HEK293 (cell line): ENCODE measurements around the gene MAGI1.

Experiments used
- CTCF ChIA-PET: fragments of 350-600 bp; formaldehyde crosslinking; extraction: SDS; loops from one replicate; lab custom pipeline; 2021; ENCODE audit warnings: antibody characterized with exemption; lab: Yijun Ruan, JAX
- POLR2A ChIA-PET: fragments of 300-600 bp; formaldehyde crosslinking; extraction: SDS; loops from one replicate; lab custom pipeline; 2020; ENCODE audit warnings: antibody characterized with exemption, inconsistent platforms; lab: Yijun Ruan, JAX
- H3K27ac ChIP-seq: fragments of 200-500 bp; sonication (Bioruptor generic); 2 replicates; pipeline ENCODE4 v1.5.1; 2014; ENCODE audit warnings: low read depth, low read length, control low read depth, inconsistent platforms; ENCODE audit errors: extremely low read depth
- H3K36me3 ChIP-seq, 2 experiments: fragments of 200-500 bp in 1 of 2; sonication (Bioruptor generic) in 1 of 2; 1 replicate in 1 of 2; 2 replicates in 1 of 2; pipeline ENCODE4 v1.5.1; 2014 to 2017; ENCODE audit warnings: inconsistent platforms in 2 of 2, low read length in 2 of 2; ENCODE audit not compliant: control insufficient read depth in 2 of 2, insufficient read depth in 1 of 2
- H3K4me1 ChIP-seq: fragments of 200-500 bp; sonication (Bioruptor generic); 2 replicates; pipeline ENCODE4 v1.5.1; 2014; ENCODE audit warnings: mild to moderate bottlenecking, low read length, inconsistent platforms; ENCODE audit not compliant: control insufficient read depth, insufficient read depth
- H3K4me3 ChIP-seq: 2 replicates; pipeline ENCODE4 v1.5.1; 2011; ENCODE audit warnings: low read depth, mild to moderate bottlenecking, control low read depth, low read length, moderate library complexity
- H3K9me3 ChIP-seq: fragments of 200-500 bp; sonication (Bioruptor generic); 2 replicates; pipeline ENCODE4 v1.5.1; 2014; ENCODE audit warnings: low read depth, low read length, inconsistent platforms; ENCODE audit not compliant: control insufficient read depth, insufficient read depth
- FEZF1 ChIP-seq: fragments of 450-650 bp; formaldehyde crosslinking; IDR thresholded peaks from 2 replicates; pipeline ENCODE4 v1.5.1; 2016; ENCODE audit warnings: missing biosample characterization, missing genetic modification characterization
- HOXD13 ChIP-seq: sonication (generic); formaldehyde crosslinking; IDR thresholded peaks from 2 replicates; pipeline ENCODE4 v1.8.0; 2022; ENCODE audit warnings: missing genetic modification reagents, borderline replicate concordance
- KLF1 ChIP-seq: fragments of 450-650 bp; formaldehyde crosslinking; IDR thresholded peaks from 2 replicates; pipeline ENCODE4 v1.5.1; 2016; ENCODE audit warnings: missing biosample characterization, missing genetic modification characterization
- SETDB1 ChIP-seq: IDR thresholded peaks from one replicate; pipeline ENCODE4 v1.6.1; 2017; ENCODE audit warnings: mild to moderate bottlenecking, low read length, moderate library complexity, mixed read lengths; ENCODE audit not compliant: insufficient read length
- SP2 ChIP-seq: fragments of 450-650 bp; formaldehyde crosslinking; IDR thresholded peaks from 2 replicates; pipeline ENCODE4 v1.5.1; 2016; ENCODE audit warnings: missing biosample characterization, missing genetic modification characterization
- YY2 ChIP-seq: fragments of 450-650 bp; formaldehyde crosslinking; IDR thresholded peaks from 2 replicates; pipeline ENCODE4 v1.5.1; 2016; ENCODE audit warnings: missing biosample characterization, missing genetic modification characterization
- ZNF48 ChIP-seq: fragments of 450-650 bp; formaldehyde crosslinking; IDR thresholded peaks from 2 replicates; pipeline ENCODE4 v1.5.1; 2016; ENCODE audit warnings: missing biosample characterization, missing genetic modification characterization
- ZNF571 ChIP-seq: fragments of 450-650 bp; formaldehyde crosslinking; IDR thresholded peaks from 2 replicates; pipeline ENCODE4 v1.5.0; 2017; ENCODE audit warnings: missing biosample characterization, missing genetic modification characterization
- ZNF654 ChIP-seq: fragments of 450-650 bp; formaldehyde crosslinking; IDR thresholded peaks from 2 replicates; pipeline ENCODE4 v1.5.1; 2016; ENCODE audit warnings: low read depth, missing biosample characterization, missing genetic modification characterization
- ZSCAN16 ChIP-seq: fragments of 450-650 bp; formaldehyde crosslinking; IDR thresholded peaks from 2 replicates; pipeline ENCODE4 v1.5.1; 2016; ENCODE audit warnings: missing biosample characterization, missing genetic modification characterization
- TF ChIP-seq, protein P1 (sequence below): fragments of 450-650 bp; formaldehyde crosslinking; IDR thresholded peaks from 2 replicates; pipeline ENCODE4 v1.5.1; 2016; ENCODE audit warnings: missing biosample characterization, missing genetic modification characterization
- TF ChIP-seq, protein P2 (sequence below): fragments of 450-650 bp; formaldehyde crosslinking; IDR thresholded peaks from 2 replicates; pipeline ENCODE4 v1.5.1; 2016; ENCODE audit warnings: missing biosample characterization, missing genetic modification characterization
- TF ChIP-seq, protein P3 (sequence below): fragments of 450-650 bp; formaldehyde crosslinking; IDR thresholded peaks from 2 replicates; pipeline ENCODE4 v1.5.1; 2016; ENCODE audit warnings: missing biosample characterization, missing genetic modification characterization
- TF ChIP-seq, protein P4 (sequence below): fragments of 450-650 bp; formaldehyde crosslinking; IDR thresholded peaks from 2 replicates; pipeline ENCODE4 v1.5.1; 2016; ENCODE audit warnings: missing biosample characterization, missing genetic modification characterization
- TF ChIP-seq, protein P5 (sequence below): fragments of 450-650 bp; formaldehyde crosslinking; IDR thresholded peaks from 2 replicates; pipeline ENCODE4 v1.5.1; 2016; ENCODE audit warnings: missing biosample characterization, missing genetic modification characterization
- TF ChIP-seq, protein P6 (sequence below): fragments of 450-650 bp; formaldehyde crosslinking; IDR thresholded peaks from 2 replicates; pipeline ENCODE4 v1.5.1; 2016; ENCODE audit warnings: missing biosample characterization, missing genetic modification characterization, borderline replicate concordance

Gene MAGI1

DNA sequence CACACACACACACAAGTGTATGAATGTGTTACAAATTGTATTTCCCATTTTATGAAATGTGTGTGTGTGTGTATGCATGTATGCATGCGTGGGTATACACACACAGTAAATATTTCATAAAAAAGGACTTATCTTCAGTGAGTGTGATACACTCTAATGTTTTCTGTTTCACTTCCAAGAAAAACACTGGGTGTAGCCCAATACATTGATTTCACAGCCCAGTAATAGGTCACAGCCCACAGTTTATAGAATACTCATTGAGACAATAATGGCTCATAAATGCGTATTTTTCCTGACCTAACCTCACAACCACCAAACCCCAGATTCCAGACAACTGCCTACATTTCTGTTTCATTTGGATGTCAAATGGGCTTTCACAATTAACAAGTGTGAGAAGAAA lies 619.5 kb downstream of the MAGI1 start:
- H3K36me3 ChIP-seq: no peaks in the 10 kb centered on the region
- POLR2A ChIA-PET: no interaction called here
- CTCF ChIA-PET: no interaction called here
- no peak overlapping the region for H3K27ac ChIP-seq
- H3K4me3 ChIP-seq: no peak overlapping the region
- TF ChIP-seq ZNF654 (no peak), SP2 (no peak), SETDB1 (no peak), ZSCAN16 (tag by site-specific recombination) (no peak), ZNF48 (tag by site-specific recombination) (no peak), KLF1 (tag by site-specific recombination) (no peak), ZNF571 (tag by site-specific recombination) (no peak), FEZF1 (no peak), HOXD13 (CRISPR knock-in tag) (no peak), YY2 (tag by site-specific recombination) (no peak)
- TF ChIP-seq, protein P1, sequence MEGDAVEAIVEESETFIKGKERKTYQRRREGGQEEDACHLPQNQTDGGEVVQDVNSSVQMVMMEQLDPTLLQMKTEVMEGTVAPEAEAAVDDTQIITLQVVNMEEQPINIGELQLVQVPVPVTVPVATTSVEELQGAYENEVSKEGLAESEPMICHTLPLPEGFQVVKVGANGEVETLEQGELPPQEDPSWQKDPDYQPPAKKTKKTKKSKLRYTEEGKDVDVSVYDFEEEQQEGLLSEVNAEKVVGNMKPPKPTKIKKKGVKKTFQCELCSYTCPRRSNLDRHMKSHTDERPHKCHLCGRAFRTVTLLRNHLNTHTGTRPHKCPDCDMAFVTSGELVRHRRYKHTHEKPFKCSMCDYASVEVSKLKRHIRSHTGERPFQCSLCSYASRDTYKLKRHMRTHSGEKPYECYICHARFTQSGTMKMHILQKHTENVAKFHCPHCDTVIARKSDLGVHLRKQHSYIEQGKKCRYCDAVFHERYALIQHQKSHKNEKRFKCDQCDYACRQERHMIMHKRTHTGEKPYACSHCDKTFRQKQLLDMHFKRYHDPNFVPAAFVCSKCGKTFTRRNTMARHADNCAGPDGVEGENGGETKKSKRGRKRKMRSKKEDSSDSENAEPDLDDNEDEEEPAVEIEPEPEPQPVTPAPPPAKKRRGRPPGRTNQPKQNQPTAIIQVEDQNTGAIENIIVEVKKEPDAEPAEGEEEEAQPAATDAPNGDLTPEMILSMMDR (tag by site-specific recombination): no peak
- TF ChIP-seq, protein P2, sequence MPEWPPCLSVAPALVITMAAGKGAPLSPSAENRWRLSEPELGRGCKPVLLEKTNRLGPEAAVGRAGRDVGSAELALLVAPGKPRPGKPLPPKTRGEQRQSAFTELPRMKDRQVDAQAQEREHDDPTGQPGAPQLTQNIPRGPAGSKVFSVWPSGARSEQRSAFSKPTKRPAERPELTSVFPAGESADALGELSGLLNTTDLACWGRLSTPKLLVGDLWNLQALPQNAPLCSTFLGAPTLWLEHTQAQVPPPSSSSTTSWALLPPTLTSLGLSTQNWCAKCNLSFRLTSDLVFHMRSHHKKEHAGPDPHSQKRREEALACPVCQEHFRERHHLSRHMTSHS: no peak
- TF ChIP-seq, protein P3, sequence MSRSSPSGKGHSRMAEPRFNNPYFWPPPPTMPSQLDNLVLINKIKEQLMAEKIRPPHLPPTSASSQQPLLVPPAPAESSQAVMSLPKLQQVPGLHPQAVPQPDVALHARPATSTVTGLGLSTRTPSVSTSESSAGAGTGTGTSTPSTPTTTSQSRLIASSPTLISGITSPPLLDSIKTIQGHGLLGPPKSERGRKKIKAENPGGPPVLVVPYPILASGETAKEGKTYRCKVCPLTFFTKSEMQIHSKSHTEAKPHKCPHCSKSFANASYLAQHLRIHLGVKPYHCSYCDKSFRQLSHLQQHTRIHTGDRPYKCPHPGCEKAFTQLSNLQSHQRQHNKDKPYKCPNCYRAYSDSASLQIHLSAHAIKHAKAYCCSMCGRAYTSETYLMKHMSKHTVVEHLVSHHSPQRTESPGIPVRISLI (tag by site-specific recombination): no peak
- TF ChIP-seq, protein P4, sequence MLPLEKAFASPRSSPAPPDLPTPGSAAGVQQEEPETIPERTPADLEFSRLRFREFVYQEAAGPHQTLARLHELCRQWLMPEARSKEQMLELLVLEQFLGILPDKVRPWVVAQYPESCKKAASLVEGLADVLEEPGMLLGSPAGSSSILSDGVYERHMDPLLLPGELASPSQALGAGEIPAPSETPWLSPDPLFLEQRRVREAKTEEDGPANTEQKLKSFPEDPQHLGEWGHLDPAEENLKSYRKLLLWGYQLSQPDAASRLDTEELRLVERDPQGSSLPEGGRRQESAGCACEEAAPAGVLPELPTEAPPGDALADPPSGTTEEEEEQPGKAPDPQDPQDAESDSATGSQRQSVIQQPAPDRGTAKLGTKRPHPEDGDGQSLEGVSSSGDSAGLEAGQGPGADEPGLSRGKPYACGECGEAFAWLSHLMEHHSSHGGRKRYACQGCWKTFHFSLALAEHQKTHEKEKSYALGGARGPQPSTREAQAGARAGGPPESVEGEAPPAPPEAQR: no peak
- TF ChIP-seq, protein P5, sequence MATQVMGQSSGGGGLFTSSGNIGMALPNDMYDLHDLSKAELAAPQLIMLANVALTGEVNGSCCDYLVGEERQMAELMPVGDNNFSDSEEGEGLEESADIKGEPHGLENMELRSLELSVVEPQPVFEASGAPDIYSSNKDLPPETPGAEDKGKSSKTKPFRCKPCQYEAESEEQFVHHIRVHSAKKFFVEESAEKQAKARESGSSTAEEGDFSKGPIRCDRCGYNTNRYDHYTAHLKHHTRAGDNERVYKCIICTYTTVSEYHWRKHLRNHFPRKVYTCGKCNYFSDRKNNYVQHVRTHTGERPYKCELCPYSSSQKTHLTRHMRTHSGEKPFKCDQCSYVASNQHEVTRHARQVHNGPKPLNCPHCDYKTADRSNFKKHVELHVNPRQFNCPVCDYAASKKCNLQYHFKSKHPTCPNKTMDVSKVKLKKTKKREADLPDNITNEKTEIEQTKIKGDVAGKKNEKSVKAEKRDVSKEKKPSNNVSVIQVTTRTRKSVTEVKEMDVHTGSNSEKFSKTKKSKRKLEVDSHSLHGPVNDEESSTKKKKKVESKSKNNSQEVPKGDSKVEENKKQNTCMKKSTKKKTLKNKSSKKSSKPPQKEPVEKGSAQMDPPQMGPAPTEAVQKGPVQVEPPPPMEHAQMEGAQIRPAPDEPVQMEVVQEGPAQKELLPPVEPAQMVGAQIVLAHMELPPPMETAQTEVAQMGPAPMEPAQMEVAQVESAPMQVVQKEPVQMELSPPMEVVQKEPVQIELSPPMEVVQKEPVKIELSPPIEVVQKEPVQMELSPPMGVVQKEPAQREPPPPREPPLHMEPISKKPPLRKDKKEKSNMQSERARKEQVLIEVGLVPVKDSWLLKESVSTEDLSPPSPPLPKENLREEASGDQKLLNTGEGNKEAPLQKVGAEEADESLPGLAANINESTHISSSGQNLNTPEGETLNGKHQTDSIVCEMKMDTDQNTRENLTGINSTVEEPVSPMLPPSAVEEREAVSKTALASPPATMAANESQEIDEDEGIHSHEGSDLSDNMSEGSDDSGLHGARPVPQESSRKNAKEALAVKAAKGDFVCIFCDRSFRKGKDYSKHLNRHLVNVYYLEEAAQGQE (tag by site-specific recombination): no peak
- TF ChIP-seq, protein P6, sequence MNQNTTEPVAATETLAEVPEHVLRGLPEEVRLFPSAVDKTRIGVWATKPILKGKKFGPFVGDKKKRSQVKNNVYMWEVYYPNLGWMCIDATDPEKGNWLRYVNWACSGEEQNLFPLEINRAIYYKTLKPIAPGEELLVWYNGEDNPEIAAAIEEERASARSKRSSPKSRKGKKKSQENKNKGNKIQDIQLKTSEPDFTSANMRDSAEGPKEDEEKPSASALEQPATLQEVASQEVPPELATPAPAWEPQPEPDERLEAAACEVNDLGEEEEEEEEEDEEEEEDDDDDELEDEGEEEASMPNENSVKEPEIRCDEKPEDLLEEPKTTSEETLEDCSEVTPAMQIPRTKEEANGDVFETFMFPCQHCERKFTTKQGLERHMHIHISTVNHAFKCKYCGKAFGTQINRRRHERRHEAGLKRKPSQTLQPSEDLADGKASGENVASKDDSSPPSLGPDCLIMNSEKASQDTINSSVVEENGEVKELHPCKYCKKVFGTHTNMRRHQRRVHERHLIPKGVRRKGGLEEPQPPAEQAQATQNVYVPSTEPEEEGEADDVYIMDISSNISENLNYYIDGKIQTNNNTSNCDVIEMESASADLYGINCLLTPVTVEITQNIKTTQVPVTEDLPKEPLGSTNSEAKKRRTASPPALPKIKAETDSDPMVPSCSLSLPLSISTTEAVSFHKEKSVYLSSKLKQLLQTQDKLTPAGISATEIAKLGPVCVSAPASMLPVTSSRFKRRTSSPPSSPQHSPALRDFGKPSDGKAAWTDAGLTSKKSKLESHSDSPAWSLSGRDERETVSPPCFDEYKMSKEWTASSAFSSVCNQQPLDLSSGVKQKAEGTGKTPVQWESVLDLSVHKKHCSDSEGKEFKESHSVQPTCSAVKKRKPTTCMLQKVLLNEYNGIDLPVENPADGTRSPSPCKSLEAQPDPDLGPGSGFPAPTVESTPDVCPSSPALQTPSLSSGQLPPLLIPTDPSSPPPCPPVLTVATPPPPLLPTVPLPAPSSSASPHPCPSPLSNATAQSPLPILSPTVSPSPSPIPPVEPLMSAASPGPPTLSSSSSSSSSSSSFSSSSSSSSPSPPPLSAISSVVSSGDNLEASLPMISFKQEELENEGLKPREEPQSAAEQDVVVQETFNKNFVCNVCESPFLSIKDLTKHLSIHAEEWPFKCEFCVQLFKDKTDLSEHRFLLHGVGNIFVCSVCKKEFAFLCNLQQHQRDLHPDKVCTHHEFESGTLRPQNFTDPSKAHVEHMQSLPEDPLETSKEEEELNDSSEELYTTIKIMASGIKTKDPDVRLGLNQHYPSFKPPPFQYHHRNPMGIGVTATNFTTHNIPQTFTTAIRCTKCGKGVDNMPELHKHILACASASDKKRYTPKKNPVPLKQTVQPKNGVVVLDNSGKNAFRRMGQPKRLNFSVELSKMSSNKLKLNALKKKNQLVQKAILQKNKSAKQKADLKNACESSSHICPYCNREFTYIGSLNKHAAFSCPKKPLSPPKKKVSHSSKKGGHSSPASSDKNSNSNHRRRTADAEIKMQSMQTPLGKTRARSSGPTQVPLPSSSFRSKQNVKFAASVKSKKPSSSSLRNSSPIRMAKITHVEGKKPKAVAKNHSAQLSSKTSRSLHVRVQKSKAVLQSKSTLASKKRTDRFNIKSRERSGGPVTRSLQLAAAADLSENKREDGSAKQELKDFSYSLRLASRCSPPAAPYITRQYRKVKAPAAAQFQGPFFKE (tag by site-specific recombination): no peak
- no peaks in the 10 kb centered on the region for H3K4me1 ChIP-seq
- no peaks in the 10 kb centered on the region for H3K9me3 ChIP-seq
